Trophoblast cell (in vitro differentiated cells and primary cell): ENCODE measurements around the gene ROR2.

Experiments used
- DNase-seq, 2 donors: peaks; one replicate each; pipeline ENCODE4 v3.0.0-alpha.2; 2016
- H2AFZ ChIP-seq: 2 replicates; pipeline ENCODE4 v1.6.1; 2013; ENCODE audit warnings: low read length, moderate library complexity, mild to moderate bottlenecking; ENCODE audit not compliant: insufficient read depth, poor library complexity
- H2AK5ac ChIP-seq: 2 replicates; pipeline ENCODE4 v1.6.1; 2013; ENCODE audit warnings: mild to moderate bottlenecking, low read length
- H2BK120ac ChIP-seq: 2 replicates; pipeline ENCODE4 v1.6.1; 2013; ENCODE audit warnings: low read length, mild to moderate bottlenecking, moderate library complexity; ENCODE audit not compliant: insufficient read depth, poor library complexity
- H2BK12ac ChIP-seq: 2 replicates; pipeline ENCODE4 v1.6.1; 2013; ENCODE audit warnings: mild to moderate bottlenecking, low read length, moderate library complexity
- H2BK5ac ChIP-seq: 2 replicates; pipeline ENCODE4 v1.6.1; 2013; ENCODE audit warnings: low read length, low read depth, moderate library complexity, mild to moderate bottlenecking; ENCODE audit not compliant: poor library complexity
- H3K14ac ChIP-seq: 2 replicates; pipeline ENCODE4 v1.6.1; 2013; ENCODE audit warnings: mild to moderate bottlenecking, low read length
- H3K18ac ChIP-seq: 2 replicates; pipeline ENCODE4 v1.6.1; 2013; ENCODE audit warnings: mild to moderate bottlenecking, low read length
- H3K23ac ChIP-seq: 2 replicates; pipeline ENCODE4 v1.6.1; 2013; ENCODE audit warnings: low read length
- H3K27ac ChIP-seq: 2 replicates; pipeline ENCODE4 v1.5.1; 2013; ENCODE audit warnings: low read depth, mild to moderate bottlenecking, inconsistent platforms, low read length, moderate library complexity
- H3K27me3 ChIP-seq: 2 replicates; pipeline ENCODE4 v1.6.1; 2013; ENCODE audit warnings: inconsistent platforms, mild to moderate bottlenecking, low read length, moderate library complexity; ENCODE audit not compliant: insufficient read depth
- H3K36me3 ChIP-seq, 2 experiments: 1 replicate in 1 of 2; 2 replicates in 1 of 2; pipeline ENCODE4 v1.6.1; 2013; ENCODE audit warnings: low read length in 2 of 2, mild to moderate bottlenecking in 2 of 2, moderate library complexity in 1 of 2; ENCODE audit not compliant: insufficient read depth in 2 of 2, control insufficient read depth in 1 of 2
- H3K4ac ChIP-seq: 2 replicates; pipeline ENCODE4 v1.6.1; 2013; ENCODE audit warnings: low read depth, mild to moderate bottlenecking, low read length, moderate library complexity
- H3K4me1 ChIP-seq, 2 experiments: 1 replicate in 1 of 2; 2 replicates in 1 of 2; pipeline ENCODE4 v1.6.1; 2013; ENCODE audit warnings: low read length in 2 of 2, mild to moderate bottlenecking in 2 of 2, moderate library complexity in 1 of 2; ENCODE audit not compliant: insufficient read depth in 2 of 2, control insufficient read depth in 1 of 2
- H3K4me2 ChIP-seq: 2 replicates; pipeline ENCODE4 v1.6.1; 2013; ENCODE audit warnings: inconsistent platforms, mild to moderate bottlenecking, low read length, moderate library complexity
- H3K4me3 ChIP-seq: 2 replicates; pipeline ENCODE4 v1.5.1; 2013; ENCODE audit warnings: mild to moderate bottlenecking, low read depth, low read length, inconsistent platforms
- H3K79me1 ChIP-seq: one replicate; pipeline ENCODE4 v1.6.1; 2013; ENCODE audit warnings: low read length
- H3K79me2 ChIP-seq: 2 replicates; pipeline ENCODE4 v1.6.1; 2013; ENCODE audit warnings: low read length, mild to moderate bottlenecking; ENCODE audit not compliant: control insufficient read depth, insufficient read depth, poor library complexity
- H3K9ac ChIP-seq: 2 replicates; pipeline ENCODE4 v1.6.1; 2013; ENCODE audit warnings: mild to moderate bottlenecking, low read length
- H3K9me3 ChIP-seq: 2 replicates; pipeline ENCODE4 v1.6.1; 2013; ENCODE audit warnings: low read depth, mild to moderate bottlenecking, control low read depth, inconsistent platforms, low read length; ENCODE audit not compliant: insufficient read depth
- H4K12ac ChIP-seq: 2 replicates; pipeline ENCODE4 v1.6.1; 2013; ENCODE audit warnings: low read depth, mild to moderate bottlenecking, low read length, moderate library complexity
- H4K8ac ChIP-seq: 2 replicates; pipeline ENCODE4 v1.6.1; 2013; ENCODE audit warnings: low read depth, mild to moderate bottlenecking, low read length, moderate library complexity
- H4K91ac ChIP-seq: one replicate; pipeline ENCODE4 v1.6.1; 2013; ENCODE audit warnings: low read depth, mild to moderate bottlenecking, low read length, moderate library complexity
- WGBS: extraction: QIAGEN DNeasy Blood & Tissue Kit; methylation state at CpG from one replicate; pipeline ENCODE4 v1.1.7; 2013; ENCODE audit warnings: missing lambda C conversion rate; ENCODE audit not compliant: insufficient read length, insufficient coverage; ENCODE audit errors: extremely low coverage; 5-methylcytosine and 5-hydroxymethylcytosine counted together

The ROR2 gene

GRCh38 chr9:91654527-91654926 is 295.5 kb downstream of the ROR2 start:
- no peak overlapping the region for H3K18ac ChIP-seq
- no peak overlapping the region for H3K14ac ChIP-seq
- no peak overlapping the region for H3K4me3 ChIP-seq
- no peak overlapping the region for H2BK5ac ChIP-seq
- peaks cover 2 to 11% of the 10 kb centered on the region in 2 experiments for H3K4me1 ChIP-seq
- no peaks in the 10 kb centered on the region for H3K9me3 ChIP-seq
- H2AFZ ChIP-seq, result no peak overlapping the region
- no peak overlapping the region for H3K9ac ChIP-seq
- no peaks in the 10 kb centered on the region for H3K27me3 ChIP-seq
- no peak overlapping the region for H2BK120ac ChIP-seq
- no peak overlapping the region for H3K4me2 ChIP-seq
- peaks cover 2% of the 10 kb centered on the region for H3K79me1 ChIP-seq
- no peak overlapping the region for H4K91ac ChIP-seq
- H3K23ac ChIP-seq, result no peak overlapping the region
- H2BK12ac ChIP-seq, result no peak overlapping the region
- H3K79me2 ChIP-seq, result no peaks in the 10 kb centered on the region
- no peak overlapping the region for H3K27ac ChIP-seq
- no peak overlapping the region for H2AK5ac ChIP-seq
- H4K8ac ChIP-seq, result no peak overlapping the region
- H4K12ac ChIP-seq, result no peak overlapping the region
- DNase-seq, result no peak
- H3K36me3 ChIP-seq, result no peaks in the 10 kb centered on the region
- no peak overlapping the region for H3K4ac ChIP-seq
- no CpG with 5 or more reads among the region's 1 CpG for WGBS

DNA sequence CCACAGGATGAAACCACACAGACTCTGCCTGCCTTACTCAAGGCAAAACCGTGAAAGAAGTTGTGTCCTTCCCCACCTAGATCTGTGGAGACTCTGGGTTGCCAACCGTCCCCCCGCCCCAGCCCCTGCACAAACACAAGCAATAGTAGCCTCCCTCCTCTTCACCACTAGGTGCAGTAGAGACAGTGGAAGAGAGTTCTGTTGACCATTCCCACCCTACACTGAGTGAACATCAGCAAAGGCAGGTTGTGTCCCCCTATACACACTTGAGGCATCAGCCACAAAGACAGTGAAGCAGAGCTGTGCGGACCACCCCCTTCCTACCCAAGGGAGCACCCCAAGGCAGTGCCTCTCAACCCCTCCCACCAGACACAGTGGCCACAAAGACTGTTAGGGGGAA is 302.7 kb downstream of the ROR2 start:
- no peak overlapping the region for H3K18ac ChIP-seq

GRCh38 chr9:91646702-91647101 is 303.3 kb downstream of the ROR2 start:
- Histone ChIP-seq H2AFZ (no peak overlapping the region), H3K4me1 (peaks cover 5 to 8% of the 10 kb centered on the region in 2 experiments), H3K79me2 (no peaks in the 10 kb centered on the region), H4K12ac (no peak overlapping the region), H3K36me3 (no peaks in the 10 kb centered on the region), H3K4me2 (no peak overlapping the region), H3K27me3 (no peaks in the 10 kb centered on the region), H2AK5ac (no peak overlapping the region), H3K4ac (no peak overlapping the region), H3K18ac (no peak overlapping the region), H3K23ac (no peak overlapping the region), H3K9me3 (peaks cover 2% of the 10 kb centered on the region), H2BK12ac (no peak overlapping the region), H2BK5ac (no peak overlapping the region), H3K9ac (no peak overlapping the region), H3K27ac (no peak overlapping the region), H2BK120ac (no peak overlapping the region), H3K4me3 (no peak overlapping the region), H3K79me1 (no peaks in the 10 kb centered on the region), H4K8ac (no peak overlapping the region), H3K14ac (no peak overlapping the region), H4K91ac (no peak overlapping the region)
- WGBS, result no CpG with 5 or more reads among the region's 1 CpG
- DNase-seq, result no peak

More for the DNA sequence above, 302.7 kb downstream of the ROR2 start:
- Histone ChIP-seq H4K8ac (no peak overlapping the region), H3K4me1 (peaks cover 5 to 8% of the 10 kb centered on the region in 2 experiments), H3K36me3 (no peaks in the 10 kb centered on the region), H2BK12ac (no peak overlapping the region), H3K79me2 (no peaks in the 10 kb centered on the region), H3K14ac (no peak overlapping the region), H3K79me1 (no peaks in the 10 kb centered on the region), H4K12ac (no peak overlapping the region), H4K91ac (no peak overlapping the region), H3K9ac (no peak overlapping the region), H3K23ac (no peak overlapping the region), H3K4ac (no peak overlapping the region), H3K9me3 (peaks cover 2% of the 10 kb centered on the region), H3K27ac (no peak overlapping the region), H3K4me3 (no peak overlapping the region), H2AFZ (no peak overlapping the region), H3K27me3 (no peaks in the 10 kb centered on the region), H3K4me2 (no peak overlapping the region), H2BK120ac (no peak overlapping the region), H2BK5ac (no peak overlapping the region), H2AK5ac (no peak overlapping the region)
- WGBS, result no CpG with 5 or more reads among the region's 4 CpGs
- DNase-seq, result no peak

DNA sequence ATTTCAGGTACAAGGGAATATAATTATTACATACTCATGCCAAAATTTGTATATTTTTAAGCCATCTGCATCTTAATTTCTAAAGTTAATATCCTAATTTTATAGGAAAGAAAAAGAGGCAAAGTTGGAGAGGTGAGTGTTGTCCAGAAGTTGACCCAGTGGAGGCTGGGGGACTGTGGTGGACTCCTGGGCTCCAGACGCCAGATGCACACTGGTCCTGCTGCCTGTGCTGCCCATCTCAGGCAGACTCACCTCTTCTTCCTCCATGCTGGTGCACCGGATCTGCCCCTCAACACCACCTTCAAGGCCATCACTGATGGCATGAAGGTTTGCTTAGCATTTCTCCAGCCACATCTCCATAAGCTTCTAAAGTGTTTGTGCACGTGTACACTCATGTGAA is 305.6 kb downstream of the ROR2 start:
- no CpG with 5 or more reads among the region's 3 CpGs for WGBS
- no peaks in the 10 kb centered on the region for H3K79me1 ChIP-seq

More for the DNA sequence above, 305.6 kb downstream of the ROR2 start:
- no peak overlapping the region for H3K27ac ChIP-seq
- H3K27me3 ChIP-seq, result no peaks in the 10 kb centered on the region
- H3K4ac ChIP-seq, result no peak overlapping the region
- no peak overlapping the region for H3K4me3 ChIP-seq
- no peak overlapping the region for H2AK5ac ChIP-seq
- no peaks in the 10 kb centered on the region for H3K79me2 ChIP-seq
- no peak overlapping the region for H2BK12ac ChIP-seq
- no peak overlapping the region for H3K9ac ChIP-seq
- peaks cover 5 to 8% of the 10 kb centered on the region in 2 experiments for H3K4me1 ChIP-seq
- no peak overlapping the region for H3K4me2 ChIP-seq
- H2BK120ac ChIP-seq, result no peak overlapping the region
- no peak overlapping the region for H3K14ac ChIP-seq
- H3K36me3 ChIP-seq, result no peaks in the 10 kb centered on the region
- H4K91ac ChIP-seq, result no peak overlapping the region
- no peak overlapping the region for H2AFZ ChIP-seq
- no peak overlapping the region for H4K8ac ChIP-seq
- no peak overlapping the region for H3K18ac ChIP-seq
- DNase-seq, result no peak
- H4K12ac ChIP-seq, result no peak overlapping the region
- H3K9me3 ChIP-seq, result peaks cover 2% of the 10 kb centered on the region
- H3K23ac ChIP-seq, result no peak overlapping the region
- no peak overlapping the region for H2BK5ac ChIP-seq
